MCF 10A (cell line): Measurements from ENCODE around the gene BSCL2. TPM values are rescaled to one million over a fixed set of nuclear protein-coding genes. Genes with fewer than 3 reads are reported as not detected.

Experiments
- BruUV-seq: library from RNA; stranded (reverse); fragments of 400-500 nt; replicated peaks from 2 replicates; lab custom pipeline; 2021; lab: Mats Ljungman, UMichigan
- CTCF ChIA-PET: fragments of 300-600 bp; sonication (Branson Sonifier 250); formaldehyde crosslinking; extraction: SDS; loops from one replicate; lab custom pipeline; 2021; ENCODE audit warnings: antibody characterized with exemption, inconsistent platforms; lab: Yijun Ruan, JAX
- POLR2A ChIA-PET: fragments of 300-600, 350-650 bp; sonication (Branson Sonifier 250); formaldehyde crosslinking; extraction: SDS; loops from one replicate; lab custom pipeline; 2020; ENCODE audit warnings: antibody characterized with exemption, inconsistent platforms; lab: Yijun Ruan, JAX
- DNase-seq: peaks from one replicate; pipeline ENCODE4 v3.0.0-alpha.2; 2018; ENCODE audit not compliant: unreplicated experiment
- H3K27ac Mint-ChIP-seq: one replicate; pipeline ENCODE4 v1.8.0; 2022; ENCODE audit warnings: mild to moderate bottlenecking, low read depth, mixed read lengths; ENCODE audit not compliant: unreplicated experiment
- H3K27me3 Mint-ChIP-seq: one replicate; pipeline ENCODE4 v1.8.0; 2022; ENCODE audit warnings: mixed read lengths; ENCODE audit not compliant: insufficient read depth, unreplicated experiment
- H3K36me3 Mint-ChIP-seq: one replicate; pipeline ENCODE4 v1.8.0; 2022; ENCODE audit warnings: mild to moderate bottlenecking, moderate library complexity, mixed read lengths; ENCODE audit not compliant: insufficient read depth, unreplicated experiment
- H3K4me1 Mint-ChIP-seq: one replicate; pipeline ENCODE4 v1.8.0; 2022; ENCODE audit warnings: mixed read lengths; ENCODE audit not compliant: insufficient read depth, unreplicated experiment
- H3K4me3 Mint-ChIP-seq: one replicate; pipeline ENCODE4 v1.8.0; 2022; ENCODE audit warnings: mild to moderate bottlenecking, moderate library complexity, mixed read lengths; ENCODE audit not compliant: unreplicated experiment
- H3K9me3 Mint-ChIP-seq: one replicate; pipeline ENCODE4 v1.8.0; 2022; ENCODE audit warnings: mixed read lengths; ENCODE audit not compliant: unreplicated experiment
- CTCF ChIP-seq: fragments of 200-600 bp; IDR thresholded peaks from one replicate; pipeline ENCODE4 v1.8.0; 2022; ENCODE audit warnings: antibody characterized with exemption, mild to moderate bottlenecking; ENCODE audit not compliant: unreplicated experiment
- intact Hi-C: fragments of 100-400 bp; cut with micrococcal nuclease; formaldehyde crosslinking; loops from 2 replicates; pipeline ENCODE4 v1.14.1; 2022
- total RNA-seq: library from RNA; stranded (reverse); gene quantifications from 2 replicates; pipeline ENCODE4 v1.2.3, GENCODE V29; 2022

BSCL2 gene
- total RNA-seq, 1 experiment from 2014 or later: 33.1 TPM

- BruUV-seq: no TSS peak
- intact Hi-C loops: loop anchor here (5.0 kb wide), 1 partner anchor 35 kb away; the partner anchor contains the start of genes EML3 and ROM1
- H3K9me3 Mint-ChIP-seq: no peaks in the 10 kb centered on the region
- H3K4me1 Mint-ChIP-seq: peaks cover 6% of the 10 kb centered on the region
- H3K27ac Mint-ChIP-seq: no peak overlapping the region
- ChIA-PET POLR2A (interaction anchor here (0.7 to 7.1 kb wide), 6 partner anchors 19 to 64 kb away, joined by 3 to 98 read pairs (median 18); partner anchors contain the start of genes B3GAT3, C11orf98, CSKMT and TUT1), CTCF (interaction anchor here (0.6 to 1.1 kb wide), 3 partner anchors 18 to 566 kb away, joined by 3 to 4 read pairs (median 3); no protein-coding TSS in a partner anchor)
- TF ChIP-seq CTCF: no peak
- H3K36me3 Mint-ChIP-seq: peaks cover 47% of the 10 kb centered on the region
- no peaks in the 10 kb centered on the region for H3K27me3 Mint-ChIP-seq
- no peak for DNase-seq
- H3K4me3 Mint-ChIP-seq: no peak overlapping the region
Measured at GRCh38 chr11:62647609-62648005, 59.6 kb downstream of the BSCL2 start.

- DNase-seq: no peak
- Mint-ChIP-seq H3K9me3 (no peaks in the 10 kb centered on the region), H3K4me3 (peak overlapping the region; percentile 95), H3K27ac (peak overlapping the region; percentile 92), H3K4me1 (no peaks in the 10 kb centered on the region), H3K27me3 (no peaks in the 10 kb centered on the region), H3K36me3 (peaks cover 53% of the 10 kb centered on the region)
- CTCF ChIA-PET: interaction anchor here (0.6 to 1.5 kb wide), 5 partner anchors 10 to 566 kb away, joined by 3 to 8 read pairs (median 3); no protein-coding TSS in a partner anchor
- intact Hi-C loops: loop anchor here (5.0 kb wide), 1 partner anchor 35 kb away; the partner anchor contains the start of genes EML3 and ROM1
- no TSS peak for BruUV-seq
- POLR2A ChIA-PET: interaction anchor here (0.6 to 7.1 kb wide), 22 partner anchors 8 to 668 kb away, joined by 3 to 98 read pairs (median 7); partner anchors contain the start of genes AHNAK, B3GAT3, C11orf98 and CSKMT
- no peak for TF ChIP-seq CTCF
Measured at GRCh38 chr11:62646825-62647608, 60.2 kb downstream of the BSCL2 start.

GRCh38 chr11:62645946-62646824 lies 61.0 kb downstream of the BSCL2 start, which contains the start of gene GANAB:
TSS of gene GANAB (minus strand) at chr11:62646613. CDS start at chr11:62646599, 14 bp downstream.
- Mint-ChIP-seq H3K27me3 (no peaks in the 10 kb centered on the region), H3K9me3 (no peaks in the 10 kb centered on the region), H3K36me3 (peaks cover 51% of the 10 kb centered on the region), H3K4me1 (no peaks in the 10 kb centered on the region), H3K4me3 (peak within 1 kb of the TSS; percentile 95), H3K27ac (peak within 1 kb of the TSS; percentile 92)
- no peak for TF ChIP-seq CTCF
- BruUV-seq: TSS peak; percentile 48
- DNase-seq: peak; percentile 99
- ChIA-PET POLR2A (interaction anchor here (0.6 to 7.1 kb wide), 28 partner anchors 8 to 667 kb away, joined by 3 to 98 read pairs (median 4); partner anchors contain the start of genes AHNAK, B3GAT3, C11orf98 and CSKMT), CTCF (interaction anchor here (0.9 to 1.5 kb wide), 3 partner anchors 9 to 252 kb away, joined by 3 to 8 read pairs (median 3); no protein-coding TSS in a partner anchor)
- intact Hi-C loops: loop anchor here (5.0 kb wide), 1 partner anchor 34 kb away; the partner anchor contains the start of genes EML3 and ROM1
